CD4-positive, alpha-beta T cell treated with Interleukin-1 beta for 1 hour (primary cell): ENCODE measurements around the gene TREH.
"Not testable (repeated sequence)": the region's sequence is repeated elsewhere in the genome, so short reads cannot be mapped to it uniquely, and the experiment has no call there.

Experiments
- DNase-seq, 2 donors: peaks; one replicate each; pipeline ENCODE4 v3.0.0-alpha.2; 2020 to 2022

The TREH gene

GRCh38 chr11:118679483-118679882 is at the start of gene TREH:
Gene TREH, minus strand, starts transcription at chr11:118679650. Its CDS starts 23 bp downstream, at chr11:118679627.
- DNase-seq, result no peak

GRCh38 chr11:118728112-118728511 is 48.7 kb upstream of the TREH start:
- not testable (repeated sequence) for DNase-seq

- DNase-seq, result not testable (repeated sequence)
Measured at GRCh38 chr11:118727721-118728066, 48.2 kb upstream of the TREH start.

GRCh38 chr11:118727001-118727720 is 47.7 kb upstream of the TREH start:
- DNase-seq, result not testable (repeated sequence)

GRCh38 chr11:118721478-118722015 is 42.1 kb upstream of the TREH start:
- not testable (repeated sequence) for DNase-seq

- DNase-seq, result not testable (repeated sequence)
Measured at GRCh38 chr11:118720740-118721139, 41.3 kb upstream of the TREH start.

GRCh38 chr11:118720078-118720477 is 40.6 kb upstream of the TREH start:
- DNase-seq, result not testable (repeated sequence)

- DNase-seq, result not testable (repeated sequence)
Measured at GRCh38 chr11:118718562-118718961, 39.1 kb upstream of the TREH start.

GRCh38 chr11:118717733-118718132 is 38.3 kb upstream of the TREH start:
- not testable (repeated sequence) for DNase-seq

- not testable (repeated sequence) for DNase-seq
Measured at GRCh38 chr11:118717221-118717620, 37.8 kb upstream of the TREH start.

GRCh38 chr11:118715837-118716260 is 36.4 kb upstream of the TREH start:
- DNase-seq, result no peak

GRCh38 chr11:118715245-118715831 is 35.9 kb upstream of the TREH start:
- no peak for DNase-seq

- DNase-seq, result no peak
Measured at GRCh38 chr11:118714816-118715215, 35.4 kb upstream of the TREH start.

- not testable (repeated sequence) for DNase-seq
Measured at GRCh38 chr11:118714416-118714815, 35.0 kb upstream of the TREH start.

GRCh38 chr11:118708296-118708695 is 28.8 kb upstream of the TREH start:
- no peak for DNase-seq

- DNase-seq, result no peak
Measured at GRCh38 chr11:118706546-118706825, 27.0 kb upstream of the TREH start.

GRCh38 chr11:118705791-118706545 is 26.5 kb upstream of the TREH start:
- DNase-seq, result no peak

- DNase-seq, result peak; percentile 50 to 67
Measured at GRCh38 chr11:118705111-118705741, 25.8 kb upstream of the TREH start.

- peak in 1 of 2 donors; percentile 40 for DNase-seq
Measured at GRCh38 chr11:118703563-118704106, 24.2 kb upstream of the TREH start.

GRCh38 chr11:118699506-118700220 is 20.2 kb upstream of the TREH start:
- peak; percentile 81 to 83 for DNase-seq

GRCh38 chr11:118697346-118697745 is 17.9 kb upstream of the TREH start:
- no peak for DNase-seq

GRCh38 chr11:118696673-118697226 is 17.3 kb upstream of the TREH start:
- no peak for DNase-seq
